T-helper 22 cell (primary cell): ENCODE measurements around the gene DNMT1.
A peak's percentile ranks its signal among the peaks of the same experiment; 100 is the strongest.
"Not testable (repeated sequence)": the region's sequence is repeated elsewhere in the genome, so short reads cannot be mapped to it uniquely, and the experiment has no call there.

ENCODE experiments used
- DNase-seq: peaks from one replicate; pipeline ENCODE4 v3.0.0-alpha.2; 2020; ENCODE audit warnings: low read depth

Gene DNMT1

GRCh38 chr19:10194500-10195198 is at the start of gene DNMT1:
TSS of gene DNMT1 (minus strand) at chr19:10194953. CDS start at chr19:10194899, 54 bp downstream.
- DNase-seq, result peak; percentile 88

DNA sequence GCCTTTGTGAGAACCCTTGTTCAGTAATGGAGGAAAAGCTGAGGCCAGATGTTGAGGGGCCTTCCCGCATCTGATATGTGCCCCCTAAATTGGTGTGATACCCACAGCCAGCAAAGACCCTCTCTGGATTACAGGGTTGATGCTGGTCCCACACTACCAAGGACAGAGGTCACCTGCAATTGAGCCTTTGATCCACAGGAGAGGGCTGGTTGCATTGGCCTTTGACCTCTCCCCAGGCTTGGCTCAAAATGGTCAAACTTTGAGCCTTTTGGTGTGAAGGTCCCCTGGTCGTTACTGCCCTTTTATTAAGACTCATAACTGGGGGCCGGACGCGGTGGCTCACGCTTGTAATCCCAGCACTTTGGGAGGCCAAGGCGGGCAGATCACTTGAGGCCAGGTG is 48.9 kb upstream of the DNMT1 start:
- DNase-seq, result no peak

- DNase-seq, result not testable (repeated sequence)
These were observed 47.2 kb upstream of the DNMT1 start for GRCh38 chr19:10241826-10242449.

GRCh38 chr19:10238172-10238783 is 43.5 kb upstream of the DNMT1 start:
- no peak for DNase-seq

DNA sequence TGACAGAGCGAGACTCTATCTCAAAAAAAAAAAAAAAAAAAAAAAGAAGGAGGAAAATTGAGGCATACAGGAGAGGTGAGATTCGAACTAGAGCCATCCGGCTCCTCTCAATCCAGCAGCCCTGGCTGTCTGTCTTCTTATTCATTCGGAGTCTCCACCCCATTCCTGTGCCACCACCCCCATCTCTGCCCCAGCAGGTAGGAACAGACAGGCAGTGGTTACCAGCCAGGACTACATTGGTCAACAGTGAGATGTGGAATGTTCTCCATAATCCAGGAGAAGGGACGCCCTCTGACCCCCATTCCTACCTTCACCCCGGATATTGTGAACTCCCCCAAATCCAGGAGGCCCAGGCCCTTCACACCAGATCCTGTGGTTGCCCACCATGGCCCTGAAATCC is 42.9 kb upstream of the DNMT1 start:
- DNase-seq, result no peak

- DNase-seq, result not testable (repeated sequence)
These were observed 40.7 kb upstream of the DNMT1 start for GRCh38 chr19:10235409-10235808.

- no peak for DNase-seq
These were observed 40.2 kb upstream of the DNMT1 start for GRCh38 chr19:10235003-10235402.

DNA sequence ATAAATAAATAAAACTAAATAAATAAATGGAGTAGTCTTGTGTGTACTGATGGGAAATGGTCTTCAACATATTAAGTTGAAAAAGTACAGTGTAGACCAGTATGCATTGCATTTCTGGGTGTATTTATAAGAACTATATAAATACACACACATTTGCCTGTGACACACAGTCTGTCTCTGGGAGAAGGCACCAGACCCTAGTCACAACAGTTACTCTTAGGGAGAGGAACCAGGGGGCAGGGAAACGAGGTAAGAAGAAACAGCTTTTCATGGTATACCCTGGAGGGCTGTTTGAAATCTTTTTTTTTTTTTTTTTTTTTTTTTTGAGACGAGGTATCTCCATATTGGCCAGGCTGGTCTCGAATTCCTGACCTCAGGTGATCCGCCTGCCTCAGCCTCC is 39.2 kb upstream of the DNMT1 start:
- DNase-seq, result no peak

- DNase-seq, result no peak
These were observed 37.0 kb upstream of the DNMT1 start for GRCh38 chr19:10231612-10232228.

DNA sequence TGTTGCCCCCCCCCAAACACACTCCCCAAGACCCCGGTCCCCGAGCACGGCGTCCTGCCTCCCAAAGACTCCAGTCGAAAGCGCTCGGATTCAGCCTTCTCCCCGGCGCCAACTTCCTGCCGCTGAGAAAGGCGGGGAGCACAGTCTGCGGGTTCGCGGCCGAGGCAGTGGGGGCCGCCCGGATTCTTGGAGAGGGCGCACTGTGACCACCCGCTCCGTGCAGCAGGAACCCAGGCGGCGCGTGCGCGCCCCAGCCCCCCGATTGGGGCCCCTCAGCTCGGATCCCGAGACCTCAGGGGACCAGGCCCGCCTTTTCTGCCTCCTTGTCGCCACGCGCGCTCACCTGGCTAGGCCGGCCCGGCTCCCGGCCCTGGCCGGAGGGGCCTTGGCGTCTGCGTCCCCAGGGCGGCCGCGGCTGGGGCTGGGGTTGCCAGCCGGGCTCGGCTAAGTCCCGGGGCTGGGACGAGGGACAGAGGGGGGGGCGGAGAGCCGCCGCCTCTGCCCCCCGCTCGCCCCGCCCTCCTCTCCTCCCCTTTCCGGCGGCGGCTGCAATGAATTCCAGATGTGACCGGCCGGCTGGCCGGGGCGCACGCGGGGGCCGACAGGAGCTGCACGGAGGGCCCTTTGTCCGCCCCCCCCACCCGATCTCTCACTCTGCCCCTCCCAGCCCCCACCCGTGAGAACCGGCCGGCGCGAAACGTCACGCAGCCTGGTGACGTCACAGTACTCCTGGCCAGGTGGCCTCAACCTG is 36.3 kb upstream of the DNMT1 start, which contains the start of gene S1PR2:
TSS of gene S1PR2 (minus strand) at position 471 of the 751 bp plus-strand sequence. CDS start 6,426 bp downstream, outside the sequence.
- peak; percentile 73 for DNase-seq

DNA sequence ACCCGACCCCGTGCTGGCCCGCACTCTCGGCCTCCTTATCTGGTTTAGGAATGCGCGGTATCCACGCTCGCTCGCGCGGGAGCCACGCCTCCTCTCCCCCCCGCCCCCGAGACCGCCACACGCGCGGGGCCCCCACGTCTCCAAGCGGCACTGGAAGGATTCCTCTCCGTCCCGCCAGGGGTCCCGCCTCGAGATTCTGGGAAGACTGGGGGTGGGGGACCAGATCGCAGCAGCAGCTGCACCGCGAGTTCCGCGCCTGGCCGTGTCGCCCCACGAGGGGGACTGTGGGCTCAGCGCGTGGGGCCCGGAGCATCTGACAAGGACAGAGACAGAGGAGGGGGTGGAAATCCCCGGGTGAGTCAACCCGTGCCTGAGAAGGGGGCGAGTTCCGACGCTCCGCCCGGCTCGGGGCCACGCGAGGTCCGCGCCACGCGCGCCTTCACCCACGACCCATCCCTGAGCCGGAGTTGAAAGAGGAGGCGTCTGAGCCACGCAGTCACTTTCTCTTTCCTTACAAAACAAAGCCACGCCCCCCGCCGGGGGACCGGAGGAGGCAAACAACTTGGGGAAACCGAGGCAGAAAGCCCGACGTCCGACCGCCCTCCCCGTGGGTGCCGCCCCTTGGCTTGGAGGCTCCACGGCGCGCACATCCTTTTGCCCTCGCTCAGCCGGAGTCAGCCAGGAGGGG is 35.6 kb upstream of the DNMT1 start:
- DNase-seq, result peak; percentile 78

DNA sequence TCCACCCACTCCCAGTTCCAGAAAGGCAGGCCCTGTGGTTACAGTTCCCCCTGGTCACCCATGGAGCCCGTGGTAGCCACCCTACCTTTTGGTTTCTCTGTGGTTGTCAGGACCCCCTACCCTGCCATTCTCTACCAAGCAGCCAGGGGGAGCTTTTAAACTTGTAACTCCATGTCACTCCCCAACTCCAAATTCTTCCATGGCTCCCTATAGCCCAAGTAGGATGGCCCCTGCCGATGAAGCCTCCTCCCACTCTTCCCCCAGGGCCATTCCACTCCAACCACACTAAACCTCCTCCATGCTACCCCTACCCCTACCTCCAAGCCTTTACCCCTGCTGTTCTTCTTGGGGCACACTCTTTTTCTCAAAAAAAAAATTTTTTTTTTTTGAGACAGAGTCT is 34.2 kb upstream of the DNMT1 start:
- peak; percentile 13 for DNase-seq

DNA sequence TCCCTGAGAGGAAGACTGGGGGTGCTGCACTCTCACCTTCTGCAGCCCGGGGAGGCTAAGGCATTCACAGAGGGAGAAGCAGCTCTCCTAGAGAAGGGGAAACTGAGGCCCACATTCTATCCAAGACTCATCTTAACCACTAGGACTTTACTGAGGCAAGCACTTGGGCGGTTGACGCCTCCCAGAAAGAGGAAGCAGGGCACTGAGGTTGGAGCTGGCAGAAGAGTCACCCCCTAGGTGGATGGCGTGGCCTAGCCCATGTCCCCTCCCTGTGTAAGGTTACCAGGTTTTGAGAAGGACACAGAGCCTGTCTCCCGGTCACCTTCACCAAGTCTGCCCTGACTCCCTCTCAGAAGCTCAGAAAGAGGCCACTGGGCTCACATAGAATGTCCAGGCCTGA is 33.6 kb upstream of the DNMT1 start:
- no peak for DNase-seq

DNA sequence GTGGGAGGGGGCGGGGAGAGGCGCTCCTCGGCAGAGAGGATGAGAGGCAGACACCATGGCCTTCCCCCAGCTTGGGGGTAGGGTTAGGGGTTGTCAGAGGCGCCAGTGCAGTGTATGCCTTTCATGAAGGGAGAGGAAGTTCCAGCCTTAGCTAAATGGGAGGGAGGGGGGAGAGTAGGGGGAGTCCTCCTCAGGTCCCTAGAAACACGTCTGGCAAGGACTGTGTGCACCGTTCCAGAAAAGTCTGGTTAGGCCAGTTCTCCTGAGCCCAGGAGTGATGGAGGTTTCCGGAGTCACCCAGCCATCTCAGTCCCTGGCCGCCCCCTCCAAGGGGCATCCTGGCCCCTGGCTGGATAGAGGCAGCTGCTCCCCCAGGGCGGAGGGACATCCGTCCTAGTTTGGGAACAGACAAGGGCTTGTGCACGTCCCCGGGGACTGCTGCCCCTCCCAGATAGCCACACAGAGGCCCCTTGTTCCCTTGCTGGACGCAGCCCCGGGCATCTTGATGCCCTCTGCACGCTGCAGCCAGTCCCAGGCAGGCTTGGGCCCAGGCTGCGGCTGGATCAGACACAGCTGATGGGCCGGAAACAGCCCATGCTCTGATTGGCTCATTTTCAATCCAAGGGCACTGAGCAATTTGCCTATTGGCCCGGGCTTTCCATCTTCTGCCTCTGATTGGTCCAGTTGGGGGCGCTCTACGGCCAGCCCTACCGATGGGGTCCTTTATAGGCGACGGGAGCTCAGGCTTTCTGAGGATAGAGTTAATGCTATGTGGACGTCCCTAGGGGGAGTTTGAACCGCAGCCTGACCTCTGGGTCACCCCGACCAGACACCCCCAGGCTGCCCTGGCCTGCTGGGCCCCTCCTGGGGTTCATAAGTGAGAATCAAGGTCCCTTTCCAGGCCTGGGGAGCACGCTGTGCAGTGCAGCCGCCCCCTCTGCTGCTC is 32.5 kb upstream of the DNMT1 start:
- no peak for DNase-seq

- no peak for DNase-seq
These were observed 31.7 kb upstream of the DNMT1 start for GRCh38 chr19:10226376-10227025.

GRCh38 chr19:10226021-10226375 is 31.2 kb upstream of the DNMT1 start:
- no peak for DNase-seq

DNA sequence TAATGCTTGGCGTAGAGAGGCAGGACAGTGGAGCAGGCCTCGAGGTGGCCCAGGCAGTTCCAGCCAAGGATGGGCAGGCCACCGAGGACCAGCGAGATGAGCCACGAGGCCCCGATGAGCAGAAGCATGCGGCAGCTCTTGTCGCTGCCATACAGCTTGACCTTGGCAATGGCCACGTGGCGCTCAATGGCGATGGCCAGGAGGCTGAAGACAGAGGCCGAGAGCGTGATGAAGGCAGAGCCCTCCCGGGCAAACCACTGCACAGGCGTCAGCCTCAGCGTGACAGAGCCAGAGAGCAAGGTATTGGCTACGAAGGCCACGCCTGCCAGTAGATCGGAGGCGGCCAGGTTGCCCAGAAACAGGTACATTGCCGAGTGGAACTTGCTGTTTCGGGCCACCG is 29.6 kb upstream of the DNMT1 start:
- DNase-seq, result no peak

DNA sequence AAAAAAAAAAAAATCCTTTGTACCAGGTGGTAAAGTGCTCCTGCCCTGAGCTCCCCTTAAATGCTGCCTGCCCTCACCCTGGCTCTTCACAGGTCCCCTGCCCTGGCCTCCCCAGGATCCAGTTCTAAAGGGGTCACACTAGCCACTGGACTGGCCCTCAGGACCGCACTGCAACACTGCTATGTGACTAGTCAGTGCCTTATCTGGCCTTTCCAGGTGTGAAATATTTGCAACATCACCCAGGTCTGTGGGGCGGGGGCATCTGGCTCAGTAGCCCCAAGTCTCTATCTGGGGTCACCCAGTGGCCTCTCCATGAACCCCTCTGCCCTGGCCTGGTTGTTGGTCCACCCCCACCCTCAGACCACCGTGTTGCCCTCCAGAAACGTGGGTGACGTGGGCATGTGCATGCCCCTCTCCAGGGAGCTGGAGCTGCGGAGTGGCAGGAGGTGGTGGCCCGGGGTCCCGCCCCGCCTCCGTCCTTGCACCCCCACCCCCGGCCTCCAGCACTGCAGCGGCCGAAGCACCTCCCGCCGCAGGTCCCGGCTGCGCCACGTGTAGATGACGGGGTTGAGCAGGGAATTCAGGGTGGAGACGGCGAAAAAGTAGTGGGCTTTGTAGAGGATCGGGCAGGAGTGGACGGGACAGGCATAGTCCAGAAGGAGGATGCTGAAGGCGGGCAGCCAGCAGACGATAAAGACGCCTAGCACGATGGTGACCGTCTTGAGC is 28.9 kb upstream of the DNMT1 start:
- no peak for DNase-seq

GRCh38 chr19:10222201-10222890 is 27.6 kb upstream of the DNMT1 start:
- no peak for DNase-seq
